Forelimb muscle (tissue), 1 donor: Measurements from ENCODE around the gene HEMK1. TPM values are rescaled to one million over a fixed set of nuclear protein-coding genes. Genes with fewer than 3 reads are reported as not detected.

Source experiments
- DNase-seq: peaks from one replicate; pipeline ENCODE4 v3.0.0-alpha.2; 2013; ENCODE audit warnings: low read depth
- polyA plus RNA-seq: library from polyadenylated mRNA; unstranded; fragments of 120-200 nt; gene quantifications from one replicate; pipeline ENCODE4 v1.2.1, GENCODE V29; 2013; ENCODE audit not compliant: insufficient read length

Gene HEMK1
- polyA plus RNA-seq, 1 donor = 12.4 TPM

- no peak for DNase-seq
These were observed 4.5 kb downstream of the HEMK1 start for GRCh38 chr3:50573566-50574443.

GRCh38 chr3:50574444-50574831 is 5.1 kb downstream of the HEMK1 start:
- no peak for DNase-seq

DNA sequence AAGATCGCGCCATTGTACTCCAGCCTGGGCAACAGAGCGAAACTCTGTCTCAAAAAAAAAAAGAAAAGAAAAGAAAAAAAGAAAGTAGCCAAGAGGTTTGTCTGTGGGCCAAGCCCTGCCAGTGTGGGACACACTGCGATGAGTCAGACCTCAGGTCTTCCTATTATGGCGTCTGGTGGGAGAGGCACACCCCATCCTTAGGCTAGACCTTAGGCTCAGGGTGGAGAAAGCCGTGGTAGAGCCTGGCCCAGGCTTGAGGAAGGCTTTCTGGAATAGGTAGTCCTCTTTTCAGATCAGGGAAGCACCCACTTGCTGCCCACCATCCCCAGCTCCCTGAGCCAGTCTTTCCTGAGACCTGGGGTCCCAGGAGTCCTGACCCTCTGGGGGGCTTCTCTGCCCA is 6.0 kb downstream of the HEMK1 start:
- DNase-seq = no peak

- no peak for DNase-seq
These were observed 8.0 kb downstream of the HEMK1 start for GRCh38 chr3:50577348-50577747.

GRCh38 chr3:50580683-50581458 is 11.5 kb downstream of the HEMK1 start:
- no peak for DNase-seq

DNA sequence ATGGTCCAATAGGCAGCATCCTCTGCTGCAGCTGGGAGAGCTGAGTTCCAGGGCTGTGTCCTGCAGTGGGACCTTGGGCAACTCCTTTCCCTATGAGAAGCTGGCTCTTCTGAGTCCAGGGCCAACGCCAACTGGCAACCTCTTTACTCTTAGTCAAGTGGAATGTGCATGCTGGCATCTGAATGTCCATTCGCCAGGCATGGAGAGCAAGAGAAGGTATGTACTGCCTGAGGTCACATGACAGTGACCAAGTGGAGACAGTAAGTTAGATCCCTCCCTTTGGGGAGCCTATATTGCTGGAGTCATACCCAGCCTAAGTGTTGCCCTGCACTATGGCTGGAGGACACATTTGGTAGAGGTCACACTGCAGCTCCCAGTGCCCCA is 12.1 kb downstream of the HEMK1 start:
- no peak for DNase-seq

DNA sequence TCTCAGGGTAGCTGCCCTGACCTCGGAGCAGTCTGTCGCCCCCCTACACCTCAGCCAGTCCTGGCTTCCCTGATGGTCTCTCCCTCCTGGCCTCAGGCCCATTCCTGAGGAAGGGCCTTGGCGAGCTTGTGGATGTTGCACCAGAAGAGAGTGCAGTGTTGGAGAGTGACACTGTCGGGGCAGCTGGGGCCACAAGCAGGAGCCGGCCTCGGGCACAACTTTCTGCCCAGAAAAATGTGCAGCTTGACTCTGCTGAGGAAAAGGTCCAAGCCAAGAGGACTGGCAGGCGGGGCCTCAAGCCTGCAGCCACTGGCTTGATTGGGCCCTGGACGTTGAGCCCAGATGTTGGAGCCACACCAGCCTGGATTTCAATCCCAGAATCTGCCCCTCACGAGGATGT is 12.8 kb downstream of the HEMK1 start:
- no peak for DNase-seq

- no peak for DNase-seq
These were observed 14.6 kb downstream of the HEMK1 start for GRCh38 chr3:50583897-50584296.

DNA sequence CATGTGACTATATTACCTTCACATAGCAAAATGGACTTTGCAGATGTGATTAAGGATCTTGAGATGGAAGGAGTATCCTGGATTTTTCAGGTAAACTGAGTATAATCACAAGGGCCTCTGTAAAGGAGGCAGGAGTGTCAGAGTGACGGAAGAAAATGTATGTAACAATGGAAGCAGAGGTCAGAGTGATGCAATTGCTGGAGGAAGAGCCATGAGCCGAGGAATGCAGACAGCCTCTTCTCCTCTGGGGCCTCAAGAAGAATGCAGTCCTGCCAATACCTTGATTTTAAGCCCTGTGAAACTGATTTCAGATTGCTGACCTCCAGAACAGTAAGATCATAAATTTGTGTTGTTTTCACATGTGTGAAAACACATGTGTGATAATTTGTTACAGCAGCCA is 15.1 kb downstream of the HEMK1 start:
- no peak for DNase-seq

DNA sequence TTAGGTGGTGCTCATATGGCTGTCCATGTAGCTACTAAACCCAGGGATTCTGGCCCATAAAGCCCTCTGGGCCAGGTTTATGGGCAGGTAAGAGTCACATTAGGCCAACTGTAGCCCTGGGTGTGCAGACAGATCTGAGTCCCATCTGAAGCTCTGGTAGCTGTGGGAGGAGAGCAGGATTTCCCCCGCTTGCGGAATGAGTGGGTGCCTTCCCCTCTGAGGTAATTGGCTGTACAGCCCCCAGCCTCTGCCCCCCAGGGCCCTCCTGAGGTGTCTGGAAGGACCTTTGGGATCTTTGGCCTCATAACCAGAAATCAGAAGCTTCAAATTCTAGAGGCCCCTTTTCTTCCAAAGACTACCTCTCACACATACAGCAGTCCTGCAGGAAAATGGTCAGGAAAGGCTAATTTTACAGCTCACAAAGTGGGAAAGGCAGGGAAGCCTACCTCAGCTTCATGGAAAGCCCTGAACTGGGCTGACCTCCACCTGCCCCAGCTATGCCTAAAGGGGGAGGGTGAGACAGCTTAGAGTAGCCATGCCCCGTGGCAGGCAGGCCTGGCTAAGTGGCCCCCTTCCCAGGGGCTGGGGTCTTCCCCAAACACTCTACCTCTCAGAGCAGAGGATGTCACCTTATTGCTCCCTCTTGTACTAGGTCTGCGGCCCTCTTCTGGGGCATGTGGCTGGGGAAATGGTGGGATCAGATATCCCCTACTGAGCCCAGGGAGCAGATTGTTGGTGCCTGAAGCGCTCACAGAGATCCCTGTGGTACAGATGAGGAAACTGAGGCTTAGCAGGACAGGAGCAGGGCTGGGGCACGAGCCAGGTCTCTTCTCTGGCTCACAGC is 16.8 kb downstream of the HEMK1 start:
- no peak for DNase-seq

GRCh38 chr3:50586763-50587070 is 17.4 kb downstream of the HEMK1 start:
- DNase-seq = no peak

- DNase-seq = no peak
These were observed 18.1 kb downstream of the HEMK1 start for GRCh38 chr3:50587373-50587772.

DNA sequence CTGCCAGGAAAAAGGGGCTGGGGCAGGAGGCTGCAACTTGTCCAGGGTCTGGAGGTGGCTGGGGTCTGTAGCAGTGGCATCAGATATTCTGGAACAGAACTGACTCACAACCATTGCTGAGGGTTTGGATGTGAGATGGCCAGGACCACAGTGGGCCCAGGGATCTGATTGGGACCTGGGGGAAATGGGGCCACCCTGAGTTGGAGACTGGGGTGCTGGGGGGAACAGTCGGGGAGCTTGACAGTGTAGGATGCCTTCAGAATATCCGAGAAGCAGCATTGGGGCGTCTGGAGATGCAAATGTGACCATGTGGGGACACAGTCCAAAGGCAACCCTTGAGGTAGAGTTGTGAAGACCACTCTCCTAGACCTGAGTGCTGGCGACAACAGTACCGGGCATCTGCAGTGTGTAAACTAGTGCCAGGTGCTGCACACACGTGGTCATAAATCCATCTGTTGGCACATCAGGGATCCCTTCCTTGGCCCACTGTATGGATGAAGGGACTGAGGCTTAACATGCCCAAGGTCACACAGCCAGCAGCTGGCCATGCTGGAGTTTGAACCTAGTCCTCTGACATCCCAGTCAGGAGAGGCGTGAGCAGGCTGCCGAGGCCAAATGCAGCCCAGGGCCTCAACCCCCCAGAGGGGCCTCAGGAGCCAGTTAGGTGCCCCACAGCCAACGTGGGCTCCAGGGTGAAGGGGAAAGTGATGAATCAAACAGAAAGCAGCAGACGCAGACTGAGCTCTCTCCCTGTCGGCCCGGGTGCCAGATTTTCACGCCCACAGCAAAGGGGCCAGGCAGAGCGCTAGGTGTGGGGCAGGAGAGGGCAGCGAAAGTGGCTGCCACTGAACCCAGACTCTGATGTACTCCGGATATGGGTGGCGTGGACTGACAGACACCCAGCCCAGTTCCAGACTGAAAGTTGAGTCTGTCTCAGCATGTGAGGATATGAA is 18.8 kb downstream of the HEMK1 start:
- no peak for DNase-seq

DNA sequence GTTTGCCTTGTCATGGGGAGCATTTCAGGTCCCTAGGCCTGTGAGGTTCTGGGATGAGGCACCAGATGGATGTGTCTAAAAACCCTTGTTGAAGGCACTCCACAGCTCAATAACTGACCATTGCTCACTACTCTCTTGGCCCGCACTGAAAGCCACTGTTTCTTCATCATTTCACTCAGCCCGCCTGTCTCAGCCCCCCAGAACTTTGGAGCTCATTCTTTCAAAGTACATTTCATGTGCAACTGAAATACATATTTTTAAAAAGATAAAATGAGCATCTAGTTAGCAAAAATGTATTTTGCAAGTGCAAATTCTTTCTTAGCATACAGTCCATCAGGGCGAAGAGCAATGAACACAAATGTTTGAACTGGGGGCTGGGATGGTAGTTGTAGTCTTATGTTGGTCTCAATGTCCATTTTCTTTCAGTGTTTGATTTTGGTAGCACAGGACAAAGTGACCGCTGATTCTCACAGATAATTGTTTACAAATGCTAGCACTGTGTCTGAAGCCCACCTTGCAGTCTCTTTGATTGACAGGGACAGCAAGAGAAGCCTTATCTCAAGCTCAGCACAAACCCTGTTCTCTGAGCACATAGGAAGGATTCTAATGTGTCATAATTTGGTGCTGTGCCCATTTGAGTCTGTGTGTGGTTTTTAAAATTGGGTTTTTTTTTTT is 19.6 kb downstream of the HEMK1 start:
- DNase-seq = no peak

- no peak for DNase-seq
These were observed 21.9 kb downstream of the HEMK1 start for GRCh38 chr3:50591196-50591741.

DNA sequence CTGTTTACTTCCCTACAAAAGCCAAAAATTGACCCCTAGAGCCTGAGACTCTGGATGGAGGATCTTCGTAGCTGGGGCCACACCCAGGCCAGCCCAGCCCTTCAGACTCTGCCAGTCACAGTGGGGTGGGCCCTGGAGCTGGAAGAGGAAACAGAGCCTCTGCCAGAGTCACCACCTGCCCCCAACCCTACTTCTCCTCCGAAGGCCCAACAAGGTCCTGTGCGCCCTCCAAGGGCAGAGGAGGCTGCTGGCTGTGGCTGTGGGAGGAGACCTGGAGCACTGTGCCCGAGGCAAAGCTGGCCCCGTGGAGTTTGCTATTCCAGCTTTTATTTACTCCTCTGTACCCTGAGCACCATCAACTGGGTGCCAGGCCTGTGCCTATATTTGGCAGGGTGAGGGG is 23.2 kb downstream of the HEMK1 start:
- DNase-seq = no peak

DNA sequence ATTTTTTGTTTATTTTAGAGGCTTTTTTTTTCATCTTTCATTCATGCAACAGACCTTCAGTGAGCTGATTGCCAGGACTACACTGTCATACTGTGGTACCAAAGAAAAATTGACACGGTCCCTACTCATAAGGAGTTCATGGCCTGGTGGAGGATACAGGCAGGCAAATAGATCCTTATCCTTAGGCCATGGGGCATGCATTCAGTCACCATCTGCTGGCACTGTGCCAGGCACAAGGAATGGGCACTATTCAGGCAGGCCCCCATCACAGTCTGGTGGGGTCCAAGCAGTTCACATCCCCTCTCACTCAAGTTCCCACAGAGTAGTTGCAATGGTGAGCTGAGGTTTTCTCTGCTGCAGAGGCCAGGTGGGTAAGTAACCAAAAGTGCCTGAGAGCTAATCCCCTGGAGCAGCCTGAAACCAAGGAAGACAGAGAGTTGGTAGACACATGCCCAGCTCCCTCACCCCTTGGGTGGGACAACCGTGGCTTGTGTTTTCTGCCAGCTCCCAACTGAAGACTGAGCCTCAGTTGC is 25.0 kb downstream of the HEMK1 start:
- DNase-seq = no peak

GRCh38 chr3:50599115-50599715 is 29.9 kb downstream of the HEMK1 start:
- DNase-seq = no peak

- DNase-seq = no peak
These were observed 30.4 kb downstream of the HEMK1 start for GRCh38 chr3:50599716-50600118.
